Activated CD4-positive, alpha-beta T cell treated with anti-CD3 and anti-CD28 coated beads, Interleukin-2, amount 10 ng/mL, durations not matched to agents 24 days and 14 days (primary cell): ENCODE data around the gene TRIM22. TPM values are rescaled to one million over a fixed set of nuclear protein-coding genes. Genes with fewer than 3 reads are reported as not detected.
"Not testable (repeated sequence)": the region's sequence is repeated elsewhere in the genome, so short reads cannot be mapped to it uniquely, and the experiment has no call there.

Experiments
- DNase-seq: peaks from one replicate; pipeline ENCODE4 v3.0.0; 2022
- H3K27ac Mint-ChIP-seq: one replicate; pipeline ENCODE4 v1.8.0; 2022; ENCODE audit warnings: mild to moderate bottlenecking, mixed read lengths
- H3K27me3 Mint-ChIP-seq: one replicate; pipeline ENCODE4 v1.8.0; 2022; ENCODE audit warnings: mixed read lengths
- H3K36me3 Mint-ChIP-seq: one replicate; pipeline ENCODE4 v1.8.0; 2022; ENCODE audit warnings: low read depth, mild to moderate bottlenecking, mixed read lengths
- H3K4me1 Mint-ChIP-seq: one replicate; pipeline ENCODE4 v1.8.0; 2021; ENCODE audit warnings: mixed read lengths
- H3K4me3 Mint-ChIP-seq: one replicate; pipeline ENCODE4 v1.8.0; 2022; ENCODE audit warnings: mild to moderate bottlenecking, moderate library complexity, mixed read lengths
- H3K9me3 Mint-ChIP-seq: one replicate; pipeline ENCODE4 v1.8.0; 2021; ENCODE audit warnings: mixed read lengths
- intact Hi-C: fragments of 100-400 bp; cut with micrococcal nuclease; formaldehyde crosslinking; loops from one replicate; pipeline ENCODE4 v1.15.1; 2023
- total RNA-seq: library from RNA; stranded (reverse); gene quantifications from 2 replicates; pipeline ENCODE4 v1.2.3, GENCODE V29; 2022

TRIM22 gene
- total RNA-seq, 1 donor from 2014 or later, result 104 TPM

GRCh38 chr11:5682890-5683441 is 6.6 kb upstream of the TRIM22 start:
- DNase-seq, result peak; percentile 41
- not testable (repeated sequence) for H3K4me3 Mint-ChIP-seq, H3K27me3 Mint-ChIP-seq, H3K27ac Mint-ChIP-seq, H3K9me3 Mint-ChIP-seq
- Mint-ChIP-seq H3K4me1 (peaks cover 49% of the 10 kb centered on the region), H3K36me3 (peaks cover 29% of the 10 kb centered on the region)
- intact Hi-C loops, result loop anchor here (10.0 kb wide), 2 partner anchors 552 to 732 kb away; partner anchors contain the start of genes APBB1, CNGA4 and FHIP1B

DNA sequence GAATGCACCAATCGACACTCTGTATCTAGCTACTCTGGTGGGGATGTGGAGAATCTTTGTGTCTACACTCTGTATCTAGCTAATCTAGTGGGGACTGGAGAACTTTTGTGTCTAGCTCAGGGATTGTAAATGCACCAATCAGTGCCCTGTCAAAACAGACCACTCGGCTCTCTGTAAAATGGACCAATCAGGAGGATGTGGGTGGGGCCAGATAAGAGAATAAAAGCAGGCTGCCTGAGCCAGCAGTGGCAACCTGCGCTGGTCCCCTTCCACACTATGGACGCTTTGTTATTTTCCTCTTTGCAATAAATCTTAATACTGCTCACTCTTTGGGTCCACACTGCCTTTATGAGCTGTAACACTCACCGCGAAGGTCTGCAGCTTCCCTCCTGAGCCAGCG is 6.0 kb upstream of the TRIM22 start:
- Mint-ChIP-seq H3K36me3 (peaks cover 22% of the 10 kb centered on the region), H3K4me1 (peaks cover 48% of the 10 kb centered on the region), H3K4me3 (peak overlapping the region; percentile 97), H3K27ac (peak overlapping the region; percentile 95)
- H3K9me3 Mint-ChIP-seq, H3K27me3 Mint-ChIP-seq: not testable (repeated sequence)
- intact Hi-C loops, result loop anchor here (1.0 to 10.0 kb wide), 5 partner anchors 9 to 731 kb away; partner anchors contain the start of genes APBB1, CNGA4, FHIP1B and OR52N2
- DNase-seq, result peak; percentile 76

DNA sequence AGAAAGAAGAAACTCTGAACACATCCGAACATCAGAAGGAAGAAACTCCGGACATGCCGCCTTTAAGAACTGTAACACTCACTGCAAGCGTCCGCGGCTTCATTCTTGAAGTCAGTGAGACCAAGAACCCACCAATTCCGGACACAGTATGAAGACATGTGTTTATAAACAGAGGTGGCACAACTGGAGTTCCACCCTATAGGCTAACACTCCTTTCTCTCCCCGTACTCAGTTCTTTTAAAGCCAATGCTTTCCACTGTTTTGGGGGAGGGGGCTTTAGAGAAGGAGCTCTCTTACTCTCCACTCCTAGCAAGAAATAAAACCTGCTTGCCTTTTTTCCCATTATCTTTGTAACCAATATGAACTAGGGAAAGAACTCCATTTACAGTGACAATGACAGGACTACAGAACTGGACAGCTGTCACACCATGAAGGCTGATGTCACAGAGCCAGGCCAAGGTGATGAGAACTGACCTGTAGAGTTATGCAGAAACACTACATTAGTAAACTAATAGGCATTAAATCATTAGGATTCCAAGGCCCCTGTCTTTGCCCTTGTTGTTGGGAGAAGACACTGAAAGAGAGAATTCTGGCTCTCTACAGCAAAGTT is 5.4 kb upstream of the TRIM22 start:
- intact Hi-C loops, result loop anchor here (1.0 to 10.0 kb wide), 5 partner anchors 8 to 731 kb away; partner anchors contain the start of genes APBB1, CNGA4, FHIP1B and OR52N2
- Mint-ChIP-seq H3K9me3 (no peaks in the 10 kb centered on the region), H3K4me1 (peaks cover 48% of the 10 kb centered on the region), H3K4me3 (peak overlapping the region; percentile 97), H3K27ac (peak overlapping the region; percentile 95), H3K36me3 (peaks cover 17% of the 10 kb centered on the region), H3K27me3 (no peaks in the 10 kb centered on the region)
- DNase-seq, result peak; percentile 58

- intact Hi-C loops, result loop anchor here (1.0 to 10.0 kb wide), 7 partner anchors 7 to 1078 kb away; partner anchors contain the start of genes APBB1, CAVIN3, CNGA4 and FHIP1B
- Mint-ChIP-seq H3K9me3 (no peaks in the 10 kb centered on the region), H3K4me1 (peaks cover 44% of the 10 kb centered on the region), H3K27ac (peak within 1 kb of the TSS; percentile 95), H3K4me3 (peak within 1 kb of the TSS; percentile 97), H3K36me3 (peaks cover 12% of the 10 kb centered on the region), H3K27me3 (no peaks in the 10 kb centered on the region)
- DNase-seq, result peak; percentile 94
Observed at GRCh38 chr11:5684646-5685362, 4.8 kb upstream of the TRIM22 start, which contains the start of gene TRIM5. Gene TRIM5 (minus strand): TSS chr11:5685074. CDS start chr11:5680177, 4,897 bp downstream.

DNA sequence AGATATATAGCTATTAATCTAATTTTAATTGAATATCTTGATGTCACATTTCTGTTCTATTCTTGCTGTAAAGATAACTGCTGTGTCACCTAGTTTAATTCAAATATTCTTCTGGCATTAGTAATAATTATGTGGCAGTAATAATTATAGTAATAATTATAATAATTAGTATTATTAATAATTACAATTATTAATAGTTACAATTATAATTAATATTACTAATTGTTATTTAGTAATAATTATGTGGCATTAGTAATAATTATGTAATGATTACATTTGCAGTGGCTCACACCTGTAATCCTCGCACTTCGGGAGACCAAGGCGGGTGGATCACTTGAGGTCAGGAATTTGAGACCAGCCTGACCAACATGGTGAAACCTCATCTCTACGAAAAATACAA is 3.2 kb upstream of the TRIM22 start:
- intact Hi-C loops, result loop anchor here (5.0 to 10.0 kb wide), 4 partner anchors 548 to 1079 kb away; partner anchors contain the start of genes APBB1, CAVIN3, CNGA4 and FHIP1B
- peaks cover 45% of the 10 kb centered on the region for H3K4me1 Mint-ChIP-seq
- H3K9me3 Mint-ChIP-seq, result no peaks in the 10 kb centered on the region
- H3K27me3 Mint-ChIP-seq, result no peaks in the 10 kb centered on the region
- H3K27ac Mint-ChIP-seq, result no peak overlapping the region
- DNase-seq, result peak; percentile 36
- no peak overlapping the region for H3K4me3 Mint-ChIP-seq
- H3K36me3 Mint-ChIP-seq, result peaks cover 12% of the 10 kb centered on the region

DNA sequence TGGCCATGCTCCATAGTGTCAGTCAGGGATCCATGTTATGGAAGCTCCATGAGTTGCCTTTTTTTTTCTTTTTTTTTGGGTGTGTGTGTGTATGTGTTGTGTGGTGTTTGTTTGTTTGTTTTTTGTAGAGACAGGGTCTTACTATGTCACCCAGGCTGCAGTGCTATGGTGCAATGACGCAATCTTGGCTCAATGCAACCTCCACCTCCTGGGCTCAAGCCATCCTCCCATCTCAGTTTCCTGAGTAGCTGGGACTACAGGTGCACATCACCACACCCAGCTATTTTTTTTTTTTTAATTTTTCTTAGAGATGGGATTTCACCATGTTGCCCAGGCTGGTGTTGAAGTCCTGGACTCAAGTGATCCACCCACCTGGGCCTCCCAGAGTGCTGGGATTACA is 1.1 kb upstream of the TRIM22 start:
- H3K4me1 Mint-ChIP-seq, result peaks cover 53% of the 10 kb centered on the region
- intact Hi-C loops, result loop anchor here (5.0 to 10.0 kb wide), 4 partner anchors 546 to 1081 kb away; partner anchors contain the start of genes APBB1, CAVIN3, CNGA4 and FHIP1B
- H3K9me3 Mint-ChIP-seq, result no peaks in the 10 kb centered on the region
- peaks cover 19% of the 10 kb centered on the region for H3K36me3 Mint-ChIP-seq
- peak; percentile 57 for DNase-seq
- H3K27me3 Mint-ChIP-seq, result no peaks in the 10 kb centered on the region
- H3K4me3 Mint-ChIP-seq, result peak overlapping the region; percentile 32
- no peak overlapping the region for H3K27ac Mint-ChIP-seq

DNA sequence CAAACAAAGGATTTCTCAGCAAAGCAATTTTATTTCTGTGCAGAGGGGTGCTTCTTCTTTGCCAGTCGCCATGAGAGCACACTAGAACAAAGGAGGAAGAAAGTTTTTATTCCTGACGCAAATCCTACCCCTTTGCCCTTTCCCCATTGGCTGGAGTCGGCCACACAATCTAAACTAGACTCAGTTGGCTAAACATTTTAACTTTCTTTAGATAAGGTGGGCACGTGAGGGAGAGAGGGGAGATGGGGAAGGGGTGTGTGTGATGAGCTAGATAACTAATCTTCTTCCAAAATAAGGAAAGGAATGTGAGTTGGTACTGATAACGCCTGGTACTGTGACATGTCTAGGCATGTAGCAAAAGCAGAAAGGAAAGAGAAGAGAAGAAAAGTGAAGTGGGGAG is 626 bp downstream of the TRIM22 start:
- peak overlapping the region; percentile 88 for H3K27ac Mint-ChIP-seq
- H3K36me3 Mint-ChIP-seq, result peaks cover 28% of the 10 kb centered on the region
- peak; percentile 61 for DNase-seq
- peaks cover 52% of the 10 kb centered on the region for H3K4me1 Mint-ChIP-seq
- intact Hi-C loops, result no loop called here
- H3K4me3 Mint-ChIP-seq, result peak overlapping the region; percentile 89
- H3K9me3 Mint-ChIP-seq, result no peaks in the 10 kb centered on the region
- no peaks in the 10 kb centered on the region for H3K27me3 Mint-ChIP-seq

- no peaks in the 10 kb centered on the region for H3K27me3 Mint-ChIP-seq
- peak overlapping the region; percentile 89 for H3K4me3 Mint-ChIP-seq
- peaks cover 51% of the 10 kb centered on the region for H3K4me1 Mint-ChIP-seq
- H3K27ac Mint-ChIP-seq, result peak overlapping the region; percentile 88
- DNase-seq, result peak; percentile 68
- intact Hi-C loops, result no loop called here
- no peaks in the 10 kb centered on the region for H3K9me3 Mint-ChIP-seq
- H3K36me3 Mint-ChIP-seq, result peaks cover 29% of the 10 kb centered on the region
Observed at GRCh38 chr11:5690736-5691135, 1.1 kb downstream of the TRIM22 start.

DNA sequence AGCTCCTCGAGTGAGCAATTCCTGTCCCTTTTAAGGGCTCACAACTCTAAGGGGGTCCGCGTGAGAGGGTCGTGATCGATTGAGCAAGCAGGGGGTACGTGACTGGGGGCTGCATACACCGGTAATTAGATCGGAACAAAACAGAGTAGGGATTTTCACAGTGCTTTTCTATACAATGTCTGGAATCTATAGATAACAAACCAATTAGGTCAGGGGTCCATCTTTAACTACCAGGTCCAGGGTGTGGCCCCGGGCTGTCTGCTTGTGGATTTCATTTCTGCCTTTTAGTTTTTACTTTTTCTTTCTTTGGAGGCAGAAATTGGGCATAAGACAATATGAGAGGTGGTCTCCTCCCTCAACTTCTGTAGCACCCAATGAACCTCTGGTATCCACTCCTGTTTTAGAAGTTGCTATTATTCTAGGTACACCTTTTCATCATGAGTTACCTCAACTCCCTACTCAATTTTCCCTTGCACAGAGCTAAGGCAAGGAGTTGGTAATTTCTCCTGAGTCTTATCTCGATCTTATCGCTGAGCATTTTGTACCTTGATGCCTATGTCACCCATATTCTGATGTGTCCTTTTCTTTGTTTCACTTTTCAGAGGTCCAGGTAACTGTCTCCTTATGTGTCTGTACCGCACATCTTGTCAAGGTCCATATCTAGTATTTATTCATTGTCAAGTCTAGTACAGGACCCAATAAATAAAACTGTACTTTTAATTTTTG is 1.8 kb downstream of the TRIM22 start:
- H3K27me3 Mint-ChIP-seq, intact Hi-C loops, H3K9me3 Mint-ChIP-seq: not testable (repeated sequence)
- H3K4me1 Mint-ChIP-seq, result peaks cover 54% of the 10 kb centered on the region
- H3K36me3 Mint-ChIP-seq, result peaks cover 35% of the 10 kb centered on the region
- DNase-seq, result peak; percentile 57
- peak overlapping the region; percentile 89 for H3K4me3 Mint-ChIP-seq
- H3K27ac Mint-ChIP-seq, result peak overlapping the region; percentile 88

DNA sequence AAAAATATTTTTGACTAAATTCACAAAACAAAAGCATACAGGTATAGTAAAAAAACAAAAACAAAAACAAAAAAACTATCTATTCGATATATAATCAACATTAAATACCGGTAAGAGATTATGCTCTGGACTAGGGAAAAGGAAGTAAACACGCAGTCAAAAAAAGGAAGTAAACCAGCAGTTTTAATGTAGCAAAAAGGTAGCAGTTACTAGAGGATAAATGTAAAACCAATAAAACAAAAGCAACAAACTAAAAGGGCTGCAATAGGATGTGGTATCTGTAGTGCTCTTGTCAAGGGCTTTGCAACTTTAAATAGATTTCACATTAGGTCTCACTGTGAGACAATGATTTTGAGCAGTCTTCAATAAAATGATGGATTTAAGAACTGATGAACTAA is 2.4 kb downstream of the TRIM22 start:
- DNase-seq, result peak; percentile 41
- Mint-ChIP-seq H3K27ac (peak overlapping the region; percentile 88), H3K9me3 (no peaks in the 10 kb centered on the region), H3K4me3 (peak overlapping the region; percentile 89), H3K4me1 (peaks cover 54% of the 10 kb centered on the region), H3K27me3 (no peaks in the 10 kb centered on the region), H3K36me3 (peaks cover 40% of the 10 kb centered on the region)
- intact Hi-C loops, result loop anchor here (1.0 kb wide), 1 partner anchor 8 kb away; no protein-coding TSS in a partner anchor

GRCh38 chr11:5694642-5695041 is 5.1 kb downstream of the TRIM22 start:
- Mint-ChIP-seq H3K27ac (peak overlapping the region; percentile 31), H3K36me3 (peaks cover 60% of the 10 kb centered on the region), H3K4me3 (peak overlapping the region; percentile 39), H3K9me3 (no peaks in the 10 kb centered on the region), H3K4me1 (peaks cover 48% of the 10 kb centered on the region), H3K27me3 (no peaks in the 10 kb centered on the region)
- intact Hi-C loops, result no loop called here
- peak; percentile 47 for DNase-seq

DNA sequence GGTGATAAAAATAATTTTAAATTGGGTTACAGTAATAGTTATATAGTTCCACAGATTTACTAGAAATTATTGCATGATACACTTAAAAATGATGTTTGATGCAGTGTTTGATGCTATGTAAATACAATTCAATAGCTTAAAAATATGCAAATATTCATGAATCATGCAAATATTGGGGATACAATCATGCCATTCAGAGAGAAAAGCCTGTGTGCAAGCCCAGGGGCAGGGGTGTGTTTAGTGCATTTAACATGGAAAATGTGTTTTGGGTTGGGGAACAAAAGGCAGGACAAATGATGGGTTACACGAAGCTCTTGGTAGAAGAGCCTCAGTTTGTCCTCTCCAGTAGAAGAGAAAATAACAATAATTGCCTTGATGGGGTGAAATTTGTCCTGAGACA is 6.0 kb downstream of the TRIM22 start:
- intact Hi-C loops, result no loop called here
- Mint-ChIP-seq H3K27ac (no peak overlapping the region), H3K36me3 (peaks cover 64% of the 10 kb centered on the region), H3K27me3 (no peaks in the 10 kb centered on the region), H3K4me1 (peaks cover 50% of the 10 kb centered on the region), H3K4me3 (no peak overlapping the region), H3K9me3 (no peaks in the 10 kb centered on the region)
- DNase-seq, result peak; percentile 34

DNA sequence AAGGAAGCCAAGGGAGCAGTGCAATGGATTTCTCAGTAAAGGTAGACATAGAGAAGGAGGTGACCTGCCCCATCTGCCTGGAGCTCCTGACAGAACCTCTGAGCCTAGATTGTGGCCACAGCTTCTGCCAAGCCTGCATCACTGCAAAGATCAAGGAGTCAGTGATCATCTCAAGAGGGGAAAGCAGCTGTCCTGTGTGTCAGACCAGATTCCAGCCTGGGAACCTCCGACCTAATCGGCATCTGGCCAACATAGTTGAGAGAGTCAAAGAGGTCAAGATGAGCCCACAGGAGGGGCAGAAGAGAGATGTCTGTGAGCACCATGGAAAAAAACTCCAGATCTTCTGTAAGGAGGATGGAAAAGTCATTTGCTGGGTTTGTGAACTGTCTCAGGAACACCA is 6.6 kb downstream of the TRIM22 start:
- H3K36me3 Mint-ChIP-seq, result peaks cover 67% of the 10 kb centered on the region
- intact Hi-C loops, result no loop called here
- H3K27me3 Mint-ChIP-seq, result no peaks in the 10 kb centered on the region
- H3K4me1 Mint-ChIP-seq, result peaks cover 46% of the 10 kb centered on the region
- H3K4me3 Mint-ChIP-seq, result no peak overlapping the region
- peak overlapping the region; percentile 46 for H3K27ac Mint-ChIP-seq
- H3K9me3 Mint-ChIP-seq, result no peaks in the 10 kb centered on the region
- peak; percentile 50 for DNase-seq
